GM23338 (cell line): ENCODE results near the gene UBR2. TPM values are rescaled to one million over a fixed set of nuclear protein-coding genes. Genes with fewer than 3 reads are reported as not detected.
"Not testable (repeated sequence)": the region's sequence is repeated elsewhere in the genome, so short reads cannot be mapped to it uniquely, and the experiment has no call there.

Experiments
- ATAC-seq: fragments of 200-7000 bp; cut with Tn5 transposase; 3 replicates; pipeline ENCODE4 v1.9.1; 2020
- DNase-seq: peaks from one replicate; pipeline ENCODE4 v3.0.0-alpha.2; 2015; ENCODE audit warnings: low spot score
- H2AFZ ChIP-seq: fragments of 200-600 bp; sonication (generic); 2 replicates; pipeline ENCODE4 v1.8.0; 2016; ENCODE audit warnings: antibody characterized with exemption, mild to moderate bottlenecking, moderate library complexity
- H3F3A ChIP-seq: fragments of 200-600 bp; sonication (generic); replicated peaks from 2 replicates; pipeline ENCODE4 v1.8.0; 2017; ENCODE audit warnings: antibody characterized with exemption, mixed run types, low read depth
- H3K27ac ChIP-seq: fragments of 200-600 bp; sonication (generic); 2 replicates; pipeline ENCODE4 v1.6.1; 2016; ENCODE audit warnings: low read depth
- H3K27me3 ChIP-seq: fragments of 200-600 bp; sonication (generic); 2 replicates; pipeline ENCODE4 v1.8.0; 2016; ENCODE audit warnings: mild to moderate bottlenecking, mixed run types, moderate library complexity; ENCODE audit not compliant: insufficient read depth
- H3K36me3 ChIP-seq: fragments of 200-600 bp; sonication (generic); 2 replicates; pipeline ENCODE4 v1.8.0; 2016; ENCODE audit warnings: mild to moderate bottlenecking; ENCODE audit not compliant: insufficient read depth
- H3K4me1 ChIP-seq: fragments of 200-600 bp; sonication (generic); 2 replicates; pipeline ENCODE4 v1.8.0; 2016; ENCODE audit warnings: mild to moderate bottlenecking, moderate library complexity; ENCODE audit not compliant: insufficient read depth
- H3K4me2 ChIP-seq: fragments of 200-600 bp; sonication (generic); 2 replicates; pipeline ENCODE4 v1.7.1; 2017; ENCODE audit warnings: mixed run types
- H3K4me3 ChIP-seq: fragments of 200-600 bp; sonication (generic); 2 replicates; pipeline ENCODE4 v1.6.1; 2016; ENCODE audit warnings: mixed run types
- H3K79me2 ChIP-seq: fragments of 200-600 bp; sonication (generic); replicated peaks from 2 replicates; pipeline ENCODE4 v1.8.0; 2017; ENCODE audit warnings: mild to moderate bottlenecking; ENCODE audit not compliant: insufficient read depth
- H3K9me2 ChIP-seq: fragments of 200-600 bp; sonication (generic); 2 replicates; pipeline ENCODE4 v1.8.0; 2017; ENCODE audit not compliant: insufficient read depth
- H4K20me1 ChIP-seq: fragments of 200-600 bp; sonication (generic); replicated peaks from 2 replicates; pipeline ENCODE4 v1.8.0; 2017; ENCODE audit warnings: mild to moderate bottlenecking; ENCODE audit not compliant: insufficient read depth
- H3K27ac Mint-ChIP-seq: 2 replicates; pipeline ENCODE4 v1.8.0; 2020; ENCODE audit warnings: inconsistent platforms, mild to moderate bottlenecking, moderate library complexity, mixed read lengths
- H3K27me3 Mint-ChIP-seq: 3 replicates; pipeline ENCODE4 v1.8.0; 2022; ENCODE audit warnings: low read depth, mild to moderate bottlenecking, moderate library complexity, mixed read lengths, inconsistent platforms; ENCODE audit not compliant: insufficient read depth, poor library complexity
- H3K36me3 Mint-ChIP-seq: 3 replicates; pipeline ENCODE4 v1.8.0; 2021; ENCODE audit warnings: low read depth, mild to moderate bottlenecking, inconsistent platforms, moderate library complexity, mixed read lengths
- H3K4me1 Mint-ChIP-seq: 3 replicates; pipeline ENCODE4 v1.8.0; 2020; ENCODE audit warnings: mild to moderate bottlenecking, inconsistent platforms, mixed read lengths
- H3K4me3 Mint-ChIP-seq: 3 replicates; pipeline ENCODE4 v1.8.0; 2021; ENCODE audit warnings: moderate library complexity, mild to moderate bottlenecking, inconsistent platforms, mixed read lengths
- H3K9me3 Mint-ChIP-seq: 3 replicates; pipeline ENCODE4 v1.8.0; 2020; ENCODE audit warnings: moderate library complexity, mild to moderate bottlenecking, inconsistent platforms, mixed read lengths
- CREB1 ChIP-seq: fragments of 250-450 bp; sonication (Bioruptor Pico); IDR thresholded peaks from 2 replicates; pipeline ENCODE4 v1.5.0; 2020; ENCODE audit warnings: low read depth, mild to moderate bottlenecking, moderate library complexity
- EZH2 ChIP-seq: fragments of 200-600 bp; sonication (generic); IDR thresholded peaks from one replicate; pipeline ENCODE4 v1.8.0; 2017; ENCODE audit warnings: antibody characterized with exemption, mild to moderate bottlenecking, low read depth; ENCODE audit not compliant: unreplicated experiment
- EZH2phosphoT487 ChIP-seq: fragments of 200-600 bp; sonication (generic); IDR thresholded peaks from one replicate; pipeline ENCODE4 v1.8.1; 2018; ENCODE audit warnings: antibody characterized with exemption; ENCODE audit not compliant: unreplicated experiment
- NANOG ChIP-seq: IDR thresholded peaks from 2 replicates; pipeline ENCODE4 v1.6.1; 2016; ENCODE audit warnings: antibody characterized with exemption, borderline replicate concordance
- STAT1 ChIP-seq: IDR thresholded peaks from one replicate; pipeline ENCODE4 v1.6.1; 2016; ENCODE audit warnings: antibody characterized with exemption; ENCODE audit not compliant: unreplicated experiment
- ZNF114 ChIP-seq: fragments of 250-450 bp; sonication (Bioruptor Pico); IDR thresholded peaks from 2 replicates; pipeline ENCODE4 v1.5.0; 2020; ENCODE audit warnings: mild to moderate bottlenecking, moderate library complexity
- ZNF331 ChIP-seq: fragments of 250-450 bp; sonication (Bioruptor Pico); IDR thresholded peaks from 2 replicates; pipeline ENCODE4 v1.5.0; 2020; ENCODE audit warnings: low read depth, mild to moderate bottlenecking, moderate library complexity
- polyA plus RNA-seq: library from polyadenylated mRNA; unstranded; fragments of >200 nt; fragmentation: Nextera tagmentation; extraction: Ambion mirVana; gene quantifications from 2 replicates; pipeline ENCODE4 v1.2.1, GENCODE V29; 2016
- total RNA-seq: library from RNA; depleted of rRNA; stranded (reverse); fragments of >200 nt; shearing (Covaris generic); gene quantifications from 2 replicates; pipeline ENCODE4 v1.2.3, GENCODE V29; 2014
- TF ChIP-seq, protein P1 (sequence below): fragments of 250-450 bp; sonication (Bioruptor Pico); IDR thresholded peaks from 2 replicates; pipeline ENCODE4 v1.5.0; 2020; ENCODE audit warnings: mild to moderate bottlenecking, moderate library complexity

Gene UBR2
- total and polyA plus RNA-seq, 2 experiments from 2014 or later, result 6.7 to 21.2 TPM

DNA sequence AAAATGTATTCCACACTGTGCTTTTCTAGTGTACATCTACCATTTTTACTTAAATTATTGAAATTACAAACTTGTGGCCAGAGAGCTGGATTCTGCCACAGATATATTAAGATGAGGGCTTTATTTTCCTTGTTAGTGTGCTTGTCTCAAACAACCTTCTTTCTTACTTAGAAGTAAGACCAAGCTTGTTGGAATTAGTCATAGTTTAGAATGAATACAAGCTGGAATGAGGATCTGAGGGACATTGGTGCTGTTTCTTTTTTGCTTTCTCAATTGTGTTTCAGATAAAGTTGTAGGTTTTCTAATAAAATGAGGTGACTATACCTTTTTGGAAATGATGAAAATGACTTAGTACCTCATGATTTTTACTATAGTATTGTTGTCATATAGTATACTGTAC lies 40.3 kb downstream of the UBR2 start:
- peaks cover 6% of the 10 kb centered on the region; the same call in 1 of the 3 replicates for H3K36me3 Mint-ChIP-seq
- no peak for TF ChIP-seq NANOG
- no peak for TF ChIP-seq EZH2phosphoT487
- TF ChIP-seq ZNF114, result no peak
- no peak for TF ChIP-seq EZH2
- TF ChIP-seq, protein P1, sequence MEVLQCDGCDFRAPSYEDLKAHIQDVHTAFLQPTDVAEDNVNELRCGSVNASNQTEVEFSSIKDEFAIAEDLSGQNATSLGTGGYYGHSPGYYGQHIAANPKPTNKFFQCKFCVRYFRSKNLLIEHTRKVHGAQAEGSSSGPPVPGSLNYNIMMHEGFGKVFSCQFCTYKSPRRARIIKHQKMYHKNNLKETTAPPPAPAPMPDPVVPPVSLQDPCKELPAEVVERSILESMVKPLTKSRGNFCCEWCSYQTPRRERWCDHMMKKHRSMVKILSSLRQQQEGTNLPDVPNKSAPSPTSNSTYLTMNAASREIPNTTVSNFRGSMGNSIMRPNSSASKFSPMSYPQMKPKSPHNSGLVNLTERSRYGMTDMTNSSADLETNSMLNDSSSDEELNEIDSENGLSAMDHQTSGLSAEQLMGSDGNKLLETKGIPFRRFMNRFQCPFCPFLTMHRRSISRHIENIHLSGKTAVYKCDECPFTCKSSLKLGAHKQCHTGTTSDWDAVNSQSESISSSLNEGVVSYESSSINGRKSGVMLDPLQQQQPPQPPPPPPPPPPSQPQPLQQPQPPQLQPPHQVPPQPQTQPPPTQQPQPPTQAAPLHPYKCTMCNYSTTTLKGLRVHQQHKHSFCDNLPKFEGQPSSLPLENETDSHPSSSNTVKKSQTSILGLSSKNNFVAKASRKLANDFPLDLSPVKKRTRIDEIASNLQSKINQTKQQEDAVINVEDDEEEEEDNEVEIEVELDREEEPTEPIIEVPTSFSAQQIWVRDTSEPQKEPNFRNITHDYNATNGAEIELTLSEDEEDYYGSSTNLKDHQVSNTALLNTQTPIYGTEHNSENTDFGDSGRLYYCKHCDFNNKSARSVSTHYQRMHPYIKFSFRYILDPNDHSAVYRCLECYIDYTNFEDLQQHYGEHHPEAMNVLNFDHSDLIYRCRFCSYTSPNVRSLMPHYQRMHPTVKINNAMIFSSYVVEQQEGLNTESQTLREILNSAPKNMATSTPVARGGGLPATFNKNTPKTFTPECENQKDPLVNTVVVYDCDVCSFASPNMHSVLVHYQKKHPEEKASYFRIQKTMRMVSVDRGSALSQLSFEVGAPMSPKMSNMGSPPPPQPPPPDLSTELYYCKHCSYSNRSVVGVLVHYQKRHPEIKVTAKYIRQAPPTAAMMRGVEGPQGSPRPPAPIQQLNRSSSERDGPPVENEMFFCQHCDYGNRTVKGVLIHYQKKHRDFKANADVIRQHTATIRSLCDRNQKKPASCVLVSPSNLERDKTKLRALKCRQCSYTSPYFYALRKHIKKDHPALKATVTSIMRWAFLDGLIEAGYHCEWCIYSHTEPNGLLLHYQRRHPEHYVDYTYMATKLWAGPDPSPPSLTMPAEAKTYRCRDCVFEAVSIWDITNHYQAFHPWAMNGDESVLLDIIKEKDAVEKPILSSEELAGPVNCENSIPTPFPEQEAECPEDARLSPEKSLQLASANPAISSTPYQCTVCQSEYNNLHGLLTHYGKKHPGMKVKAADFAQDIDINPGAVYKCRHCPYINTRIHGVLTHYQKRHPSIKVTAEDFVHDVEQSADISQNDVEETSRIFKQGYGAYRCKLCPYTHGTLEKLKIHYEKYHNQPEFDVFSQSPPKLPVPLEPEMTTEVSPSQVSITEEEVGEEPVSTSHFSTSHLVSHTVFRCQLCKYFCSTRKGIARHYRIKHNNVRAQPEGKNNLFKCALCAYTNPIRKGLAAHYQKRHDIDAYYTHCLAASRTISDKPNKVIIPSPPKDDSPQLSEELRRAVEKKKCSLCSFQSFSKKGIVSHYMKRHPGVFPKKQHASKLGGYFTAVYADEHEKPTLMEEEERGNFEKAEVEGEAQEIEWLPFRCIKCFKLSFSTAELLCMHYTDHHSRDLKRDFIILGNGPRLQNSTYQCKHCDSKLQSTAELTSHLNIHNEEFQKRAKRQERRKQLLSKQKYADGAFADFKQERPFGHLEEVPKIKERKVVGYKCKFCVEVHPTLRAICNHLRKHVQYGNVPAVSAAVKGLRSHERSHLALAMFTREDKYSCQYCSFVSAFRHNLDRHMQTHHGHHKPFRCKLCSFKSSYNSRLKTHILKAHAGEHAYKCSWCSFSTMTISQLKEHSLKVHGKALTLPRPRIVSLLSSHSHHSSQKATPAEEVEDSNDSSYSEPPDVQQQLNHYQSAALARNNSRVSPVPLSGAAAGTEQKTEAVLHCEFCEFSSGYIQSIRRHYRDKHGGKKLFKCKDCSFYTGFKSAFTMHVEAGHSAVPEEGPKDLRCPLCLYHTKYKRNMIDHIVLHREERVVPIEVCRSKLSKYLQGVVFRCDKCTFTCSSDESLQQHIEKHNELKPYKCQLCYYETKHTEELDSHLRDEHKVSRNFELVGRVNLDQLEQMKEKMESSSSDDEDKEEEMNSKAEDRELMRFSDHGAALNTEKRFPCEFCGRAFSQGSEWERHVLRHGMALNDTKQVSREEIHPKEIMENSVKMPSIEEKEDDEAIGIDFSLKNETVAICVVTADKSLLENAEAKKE (CRISPR knock-in tag), result no peak
- TF ChIP-seq ZNF331 (CRISPR knock-in tag), result no peak
- no peak for TF ChIP-seq CREB1
- TF ChIP-seq STAT1, result no peak
- no peaks in the 10 kb centered on the region for H3K9me3 Mint-ChIP-seq
- no peaks in the 10 kb centered on the region for H3K36me3 ChIP-seq
- ATAC-seq (no peak), DNase-seq (no peak)
- no peaks in the 10 kb centered on the region for H3K27me3 ChIP-seq
- no peaks in the 10 kb centered on the region; the same call in 1 of the 2 replicates for H4K20me1 ChIP-seq
- H3K4me1 Mint-ChIP-seq, result no peaks in the 10 kb centered on the region
- H3K4me2 ChIP-seq, result no peak overlapping the region
- no peaks in the 10 kb centered on the region for H3F3A ChIP-seq
- no peaks in the 10 kb centered on the region for H3K4me1 ChIP-seq
- H2AFZ ChIP-seq, result no peak overlapping the region
- no peak overlapping the region for H3K4me3 Mint-ChIP-seq
- 0 out of 2 replicates have a peak, but pooled peaks cover 3% of the 10 kb centered on the region for H3K79me2 ChIP-seq
- H3K27ac Mint-ChIP-seq, result no peak overlapping the region
- no peak overlapping the region for H3K27ac ChIP-seq
- no peak overlapping the region for H3K4me3 ChIP-seq
- peaks cover 4% of the 10 kb centered on the region for H3K27me3 Mint-ChIP-seq
- no peaks in the 10 kb centered on the region for H3K9me2 ChIP-seq

- H3K4me3 ChIP-seq, ATAC-seq, H3K36me3 Mint-ChIP-seq, H3K4me2 ChIP-seq, H3K79me2 ChIP-seq, H3K4me1 Mint-ChIP-seq, H3K27ac Mint-ChIP-seq, H3K9me2 ChIP-seq, H3K27me3 ChIP-seq, H3K4me1 ChIP-seq, H3K27ac ChIP-seq, H3K4me3 Mint-ChIP-seq, H3K9me3 Mint-ChIP-seq, H4K20me1 ChIP-seq, DNase-seq, H3K36me3 ChIP-seq, H3F3A ChIP-seq, H2AFZ ChIP-seq, H3K27me3 Mint-ChIP-seq: not testable (repeated sequence)
Measured at GRCh38 chr6:42604699-42605098, 40.9 kb downstream of the UBR2 start.
